Astrocyte (in vitro differentiated cells and primary cell): Measurements from ENCODE around the gene KIRREL3.

Source experiments
- EZH2 ChIP-seq: IDR thresholded peaks from 2 replicates; pipeline ENCODE4 v1.6.1; 2012; ENCODE audit warnings: mild to moderate bottlenecking, low read length, inconsistent platforms; ENCODE audit not compliant: insufficient read depth
- TF ChIP-seq, protein P1 (sequence below): IDR thresholded peaks from 2 replicates; pipeline ENCODE4 v1.5.1; 2011; ENCODE audit warnings: low read depth, mild to moderate bottlenecking, inconsistent platforms, low read length, moderate library complexity; ENCODE audit not compliant: insufficient read depth

DNA sequence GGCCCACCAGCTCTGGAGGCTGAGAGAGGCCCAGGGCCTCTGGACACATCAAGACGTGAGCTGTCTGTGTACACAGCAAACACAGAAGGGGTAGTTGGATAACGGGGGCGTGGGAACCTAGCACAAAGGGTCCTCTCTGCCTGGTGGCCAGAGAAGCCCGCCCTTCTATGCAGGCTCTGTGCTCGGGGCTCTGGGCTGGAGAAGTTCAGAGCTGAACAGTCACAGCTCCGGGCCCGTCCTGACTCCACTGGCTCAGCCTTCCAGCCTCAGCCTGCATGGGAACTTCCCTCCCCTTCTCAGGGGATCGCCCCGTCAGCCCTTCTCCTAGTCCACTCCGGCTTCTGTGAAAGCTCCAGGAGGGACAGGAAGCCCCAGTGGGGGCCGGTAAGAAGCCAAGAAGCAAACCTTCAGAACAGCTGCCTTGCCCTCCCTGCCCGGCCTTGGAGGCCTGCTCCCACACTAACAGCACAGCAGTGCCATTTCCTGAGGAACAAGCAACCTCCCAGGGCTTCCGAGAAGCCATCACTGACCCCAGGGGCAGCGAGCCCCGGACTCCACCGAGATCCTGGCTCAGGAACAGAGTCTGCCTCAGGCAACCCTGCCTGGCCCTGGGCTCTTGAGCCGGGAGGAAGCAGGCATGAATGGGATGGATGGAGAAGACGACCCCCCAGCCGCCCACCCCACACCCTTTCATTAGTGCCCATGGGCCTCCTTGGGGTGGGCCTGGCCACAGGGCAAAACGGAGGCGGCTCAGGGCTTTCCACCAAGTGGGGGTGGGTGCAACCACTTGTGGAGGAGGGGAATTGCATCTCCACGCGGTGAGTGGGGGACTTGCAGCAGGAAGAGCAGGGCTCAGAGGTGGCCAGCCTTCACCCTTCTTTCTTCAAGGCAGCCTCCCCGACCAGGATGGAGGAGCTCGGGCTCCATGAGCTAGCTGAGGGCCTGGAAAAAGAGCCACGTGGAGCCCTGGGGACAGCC lies 525.3 kb downstream of the KIRREL3 start:
- TF ChIP-seq, protein P1, sequence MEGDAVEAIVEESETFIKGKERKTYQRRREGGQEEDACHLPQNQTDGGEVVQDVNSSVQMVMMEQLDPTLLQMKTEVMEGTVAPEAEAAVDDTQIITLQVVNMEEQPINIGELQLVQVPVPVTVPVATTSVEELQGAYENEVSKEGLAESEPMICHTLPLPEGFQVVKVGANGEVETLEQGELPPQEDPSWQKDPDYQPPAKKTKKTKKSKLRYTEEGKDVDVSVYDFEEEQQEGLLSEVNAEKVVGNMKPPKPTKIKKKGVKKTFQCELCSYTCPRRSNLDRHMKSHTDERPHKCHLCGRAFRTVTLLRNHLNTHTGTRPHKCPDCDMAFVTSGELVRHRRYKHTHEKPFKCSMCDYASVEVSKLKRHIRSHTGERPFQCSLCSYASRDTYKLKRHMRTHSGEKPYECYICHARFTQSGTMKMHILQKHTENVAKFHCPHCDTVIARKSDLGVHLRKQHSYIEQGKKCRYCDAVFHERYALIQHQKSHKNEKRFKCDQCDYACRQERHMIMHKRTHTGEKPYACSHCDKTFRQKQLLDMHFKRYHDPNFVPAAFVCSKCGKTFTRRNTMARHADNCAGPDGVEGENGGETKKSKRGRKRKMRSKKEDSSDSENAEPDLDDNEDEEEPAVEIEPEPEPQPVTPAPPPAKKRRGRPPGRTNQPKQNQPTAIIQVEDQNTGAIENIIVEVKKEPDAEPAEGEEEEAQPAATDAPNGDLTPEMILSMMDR = no peak
- no peak for TF ChIP-seq EZH2
